ENCODE results near the gene SYNE2. TPM values are rescaled to one million over a fixed set of nuclear protein-coding genes. Genes with fewer than 3 reads are reported as not detected.

SYNE2 gene
- total and polyA plus RNA-seq, 4 donors = 12.0 to 79.9 (median 19.5) TPM

- H3K36me3 ChIP-seq (ENCODE audit: control insufficient read depth in 4 of 4, insufficient read depth in 3 of 4, low read depth in 1 of 4, low read length in 3 of 4) = no peaks in the 10 kb centered on the region
- H3K27me3 ChIP-seq (ENCODE audit: control insufficient read depth in 4 of 4, insufficient read depth in 4 of 4, low read length in 3 of 4) = no peaks in the 10 kb centered on the region
- DNase-seq (ENCODE audit: low spot score) = no peak
- WGBS = 34% methylated on average over 1 of the region's 1 CpG
- no peaks in the 10 kb centered on the region for H3K9me3 ChIP-seq (ENCODE audit: control insufficient read depth in 4 of 4, low read length in 3 of 4)
- H3K27ac ChIP-seq (ENCODE audit: low read depth in 1 of 2, low read length in 2 of 2) = peak overlapping the region; percentile 50 to 94
- no peak overlapping the region for H3K9ac ChIP-seq (ENCODE audit: low read depth in 1 of 2, low read length in 2 of 2)
- peaks cover 0 to 24% (median 7%) of the 10 kb centered on the region in 4 donors for H3K4me1 ChIP-seq (ENCODE audit: control insufficient read depth in 4 of 4, insufficient read depth in 4 of 4, low read length in 3 of 4)
- no peak for TF ChIP-seq HNF4G (IDR thresholded peaks at IDR 0.05)
- peak; percentile 7 to 33 for TF ChIP-seq HNF4A (conservative IDR thresholded peaks at IDR 0.05)
- TF ChIP-seq FOXA2 (IDR thresholded peaks at IDR 0.05) = peak; percentile 23
- TF ChIP-seq REST (IDR thresholded peaks at IDR 0.05) = peak; percentile 57
- TF ChIP-seq CTCF (IDR thresholded peaks at IDR 0.05; ENCODE audit: low read depth, low read length, missing input control) = no peak
- no peak for TF ChIP-seq GABPA (IDR thresholded peaks at IDR 0.05 in 1 of 2, conservative IDR thresholded peaks at IDR 0.05 in 1 of 2)
- peak in 1 of 2 donors; percentile 61 for TF ChIP-seq RXRA (IDR thresholded peaks at IDR 0.05)
- peak in 1 of 2 donors; percentile 79 for TF ChIP-seq JUND (IDR thresholded peaks at IDR 0.05)
- no peak for TF ChIP-seq EGR1 (IDR thresholded peaks at IDR 0.05; ENCODE audit: low read depth in 2 of 2)
- TF ChIP-seq ZBTB33 (IDR thresholded peaks at IDR 0.05) = peak; percentile 13
- H3K4me3 ChIP-seq (ENCODE audit: low read depth in 1 of 3, low read length in 3 of 3) = no peak overlapping the region
Measured at GRCh38 chr14:64109819-64110554, 257.2 kb downstream of the SYNE2 start.

- H3K36me3 ChIP-seq (ENCODE audit: control insufficient read depth in 4 of 4, insufficient read depth in 3 of 4, low read depth in 1 of 4, low read length in 3 of 4) = no peaks in the 10 kb centered on the region
Measured at GRCh38 chr14:64110802-64111201, 258.0 kb downstream of the SYNE2 start.

More at GRCh38 chr14:64110802-64111201, 258.0 kb downstream of the SYNE2 start:
- no peak overlapping the region for H3K9ac ChIP-seq (ENCODE audit: low read depth in 1 of 2, low read length in 2 of 2)
- TF ChIP-seq FOXA1 (IDR thresholded peaks at IDR 0.05) = no peak
- TF ChIP-seq REST (IDR thresholded peaks at IDR 0.05) = no peak
- no peak for TF ChIP-seq NR2F2 (IDR thresholded peaks at IDR 0.05)
- no peak for TF ChIP-seq TAF1 (conservative IDR thresholded peaks at IDR 0.05)
- TF ChIP-seq ATF3 (IDR thresholded peaks at IDR 0.05) = no peak
- TF ChIP-seq RXRA (IDR thresholded peaks at IDR 0.05) = no peak
- no peak for TF ChIP-seq GABPA (IDR thresholded peaks at IDR 0.05 in 1 of 2, conservative IDR thresholded peaks at IDR 0.05 in 1 of 2)
- no peak for TF ChIP-seq FOXA2 (IDR thresholded peaks at IDR 0.05)
- no peak for TF ChIP-seq ZBTB33 (IDR thresholded peaks at IDR 0.05)
- TF ChIP-seq YY1 (IDR thresholded peaks at IDR 0.05) = no peak
- peaks cover 0 to 24% (median 9%) of the 10 kb centered on the region in 4 donors for H3K4me1 ChIP-seq (ENCODE audit: control insufficient read depth in 4 of 4, insufficient read depth in 4 of 4, low read length in 3 of 4)
- no peaks in the 10 kb centered on the region for H3K9me3 ChIP-seq (ENCODE audit: control insufficient read depth in 4 of 4, low read length in 3 of 4)
- peak overlapping the region; percentile 50 to 94 for H3K27ac ChIP-seq (ENCODE audit: low read depth in 1 of 2, low read length in 2 of 2)
- no peak for DNase-seq (ENCODE audit: low spot score)
- no peak overlapping the region for H3K4me3 ChIP-seq (ENCODE audit: low read depth in 1 of 3, low read length in 3 of 3)
- 93% methylated on average over 1 of the region's 1 CpG for WGBS
- H3K27me3 ChIP-seq (ENCODE audit: control insufficient read depth in 4 of 4, insufficient read depth in 4 of 4, low read length in 3 of 4) = no peaks in the 10 kb centered on the region

All from liver (tissue), 9 donors.